HEK293T (cell line): ENCODE data around the gene UGGT1.

Experiments used
- BHLHE40 ChIP-seq: fragments of 450-650 bp; IDR thresholded peaks from 2 replicates; pipeline ENCODE4 v1.6.1; 2016; ENCODE audit warnings: mild to moderate bottlenecking, moderate library complexity, borderline replicate concordance
- HDGF ChIP-seq: fragments of 450-650 bp; IDR thresholded peaks from 2 replicates; pipeline ENCODE4 v1.6.1; 2017; ENCODE audit warnings: antibody characterized with exemption, borderline replicate concordance
- LEF1 ChIP-seq: fragments of 450-650 bp; IDR thresholded peaks from 2 replicates; pipeline ENCODE4 v1.6.1; 2017; ENCODE audit warnings: mild to moderate bottlenecking, borderline replicate concordance
- SP1 ChIP-seq: fragments of 450-650 bp; IDR thresholded peaks from 2 replicates; pipeline ENCODE4 v1.6.1; 2017
- SUZ12 ChIP-seq: fragments of 450-650 bp; IDR thresholded peaks from 2 replicates; pipeline ENCODE4 v1.6.1; 2016; ENCODE audit warnings: mild to moderate bottlenecking
- TARDBP ChIP-seq: fragments of 450-650 bp; IDR thresholded peaks from 2 replicates; pipeline ENCODE4 v1.6.1; 2016

DNA sequence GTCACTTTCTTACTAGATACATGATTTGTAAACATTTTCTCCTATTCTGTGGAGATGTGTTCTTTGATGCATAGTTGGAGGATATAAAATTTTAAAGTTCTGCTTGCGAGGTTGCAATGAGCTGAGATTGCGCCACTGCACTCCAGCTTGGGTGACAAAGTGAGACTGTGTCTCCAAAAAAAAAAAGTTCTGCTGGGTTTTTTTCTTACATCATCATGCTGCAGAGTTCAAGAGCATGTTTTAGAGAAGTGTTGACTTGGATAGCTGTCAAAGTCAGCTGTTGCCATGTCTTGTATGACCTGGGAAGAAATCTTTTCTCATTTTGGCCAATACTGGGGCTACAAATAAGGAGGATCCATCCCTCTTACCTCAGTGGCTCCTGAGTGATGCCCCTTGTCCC lies 71.3 kb downstream of the UGGT1 start:
- TF ChIP-seq HDGF (no peak), LEF1 (no peak), TARDBP (no peak), BHLHE40 (no peak), SUZ12 (no peak), SP1 (no peak)
